PFSK-1 (cell line): ENCODE measurements around the gene GALNT18.

Experiments
- POLR2AphosphoS5 ChIP-seq: IDR thresholded peaks from 2 replicates; pipeline ENCODE4 v1.6.1; 2012; ENCODE audit warnings: low read depth, mild to moderate bottlenecking, control low read depth, low read length, moderate library complexity
- REST ChIP-seq, 2 experiments: IDR thresholded peaks; 2 replicates each; pipeline versions ENCODE4 v1.6.1 to v1.8.0; 2011 to 2012; ENCODE audit warnings: low read depth in 2 of 2, low read length in 2 of 2, control low read depth in 1 of 2, inconsistent platforms in 1 of 2, mild to moderate bottlenecking in 1 of 2, moderate library complexity in 1 of 2; ENCODE audit not compliant: insufficient read depth in 1 of 2
- TAF1 ChIP-seq: IDR thresholded peaks from 2 replicates; pipeline ENCODE4 v1.6.1; 2012; ENCODE audit warnings: low read length, control low read depth, borderline replicate concordance; ENCODE audit not compliant: insufficient read depth

- TF ChIP-seq POLR2AphosphoS5 (no peak), TAF1 (no peak), REST (IDR thresholded peaks at IDR 0.05; ENCODE audit: insufficient read depth in 1 of 2, low read depth in 2 of 2, low read length in 2 of 2) (no peak)
These were observed 14.9 kb upstream of the GALNT18 start for GRCh38 chr11:11636671-11637070.
